ENCODE data around the gene CYSLTR1. TPM values are rescaled to one million over a fixed set of nuclear protein-coding genes. Genes with fewer than 3 reads are reported as not detected.

The CYSLTR1 gene
- total RNA-seq, 1 experiment from 2014 or later, result not detected

DNA sequence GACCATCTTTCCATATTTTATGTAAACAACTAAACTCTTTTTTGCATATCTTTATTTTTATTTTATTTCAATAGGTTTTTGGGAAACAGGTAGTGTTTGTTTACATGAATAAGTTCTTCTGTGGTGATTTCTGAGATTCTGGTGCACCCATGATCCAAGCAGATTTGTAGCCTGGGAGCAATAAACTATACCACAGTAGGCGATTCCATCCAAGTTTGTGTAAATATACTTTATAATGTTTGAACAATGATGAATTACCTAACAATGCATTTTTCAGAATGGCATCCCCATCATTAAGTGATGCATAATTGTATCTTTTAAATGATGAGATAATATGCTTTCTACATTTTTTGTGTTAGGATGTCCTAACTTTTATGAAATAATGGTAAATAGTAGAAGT, 39.2 kb upstream of the CYSLTR1 start:
- Mint-ChIP-seq H3K36me3 (ENCODE audit: insufficient read depth, unreplicated experiment) (no peaks in the 10 kb centered on the region), H3K27ac (ENCODE audit: unreplicated experiment) (no peak overlapping the region), H3K4me3 (ENCODE audit: unreplicated experiment) (no peak overlapping the region), H3K27me3 (ENCODE audit: insufficient read depth, unreplicated experiment) (no peaks in the 10 kb centered on the region), H3K9me3 (ENCODE audit: unreplicated experiment) (no peaks in the 10 kb centered on the region), H3K4me1 (ENCODE audit: low read depth, unreplicated experiment) (no peaks in the 10 kb centered on the region)
- no TSS peak for BruUV-seq (replicated peaks)
- intact Hi-C loops (cut with micrococcal nuclease; ENCODE audit: unreplicated experiment), result no loop called here
- no peaks in the 10 kb centered on the region for H3K4me1 ChIP-seq
- DNase-seq, result no peak
- H3K27me3 ChIP-seq (replicated peaks; ENCODE audit: control insufficient read depth, insufficient read depth, low read length), result no peaks in the 10 kb centered on the region
- H3K4me3 ChIP-seq (ENCODE audit: low read depth, low read length), result no peak overlapping the region
- no peaks in the 10 kb centered on the region for H3K9me3 ChIP-seq
- ChIA-PET POLR2A (no interaction called here), CTCF (no interaction called here)
- no peaks in the 10 kb centered on the region for H3K36me3 ChIP-seq (ENCODE audit: control insufficient read depth, insufficient read depth, low read length)
- TF ChIP-seq CTCF (IDR thresholded peaks at IDR 0.05; ENCODE audit: insufficient read depth in 1 of 2, low read depth in 1 of 2, low read length in 1 of 2, severe bottlenecking in 1 of 2, unreplicated experiment in 1 of 2), result no peak

- Mint-ChIP-seq H3K4me3 (ENCODE audit: unreplicated experiment) (no peak overlapping the region), H3K27ac (ENCODE audit: unreplicated experiment) (no peak overlapping the region), H3K36me3 (ENCODE audit: insufficient read depth, unreplicated experiment) (no peaks in the 10 kb centered on the region), H3K27me3 (ENCODE audit: insufficient read depth, unreplicated experiment) (no peaks in the 10 kb centered on the region), H3K9me3 (ENCODE audit: unreplicated experiment) (no peaks in the 10 kb centered on the region), H3K4me1 (ENCODE audit: low read depth, unreplicated experiment) (no peaks in the 10 kb centered on the region)
- no peak for TF ChIP-seq CTCF (IDR thresholded peaks at IDR 0.05; ENCODE audit: insufficient read depth in 1 of 2, low read depth in 1 of 2, low read length in 1 of 2, severe bottlenecking in 1 of 2, unreplicated experiment in 1 of 2)
- CTCF ChIA-PET, result no interaction called here
- no TSS peak for BruUV-seq (replicated peaks)
- Histone ChIP-seq H3K36me3 (ENCODE audit: control insufficient read depth, insufficient read depth, low read length) (no peaks in the 10 kb centered on the region), H3K4me1 (no peaks in the 10 kb centered on the region), H3K27me3 (replicated peaks; ENCODE audit: control insufficient read depth, insufficient read depth, low read length) (no peaks in the 10 kb centered on the region), H3K4me3 (ENCODE audit: low read depth, low read length) (no peak overlapping the region), H3K9me3 (no peaks in the 10 kb centered on the region)
- POLR2A ChIA-PET, result no interaction called here
- intact Hi-C loops (cut with micrococcal nuclease; ENCODE audit: unreplicated experiment), result no loop called here
- no peak for DNase-seq
Observed at GRCh38 chrX:78357342-78358055, 30.1 kb upstream of the CYSLTR1 start.

- no TSS peak for BruUV-seq (replicated peaks)
- intact Hi-C loops (cut with micrococcal nuclease; ENCODE audit: unreplicated experiment), result no loop called here
Observed at GRCh38 chrX:78333521-78333920, 6.1 kb upstream of the CYSLTR1 start.

More at GRCh38 chrX:78333521-78333920, 6.1 kb upstream of the CYSLTR1 start:
- H3K4me1 Mint-ChIP-seq (ENCODE audit: low read depth, unreplicated experiment), result no peaks in the 10 kb centered on the region
- H3K27me3 Mint-ChIP-seq (ENCODE audit: insufficient read depth, unreplicated experiment), result peaks cover 2% of the 10 kb centered on the region
- no peak overlapping the region for H3K4me3 ChIP-seq (ENCODE audit: low read depth, low read length)
- TF ChIP-seq CTCF (IDR thresholded peaks at IDR 0.05; ENCODE audit: insufficient read depth in 1 of 2, low read depth in 1 of 2, low read length in 1 of 2, severe bottlenecking in 1 of 2, unreplicated experiment in 1 of 2), result no peak
- CTCF ChIA-PET, result interaction anchor here (0.6 kb wide), 1 partner anchor 49 kb away, joined by 5 read pairs; no protein-coding TSS in a partner anchor
- H3K36me3 Mint-ChIP-seq (ENCODE audit: insufficient read depth, unreplicated experiment), result no peaks in the 10 kb centered on the region
- H3K27ac Mint-ChIP-seq (ENCODE audit: unreplicated experiment), result no peak overlapping the region
- H3K4me1 ChIP-seq, result no peaks in the 10 kb centered on the region
- POLR2A ChIA-PET, result no interaction called here
- H3K27me3 ChIP-seq (replicated peaks; ENCODE audit: control insufficient read depth, insufficient read depth, low read length), result no peaks in the 10 kb centered on the region
- H3K9me3 ChIP-seq, result no peaks in the 10 kb centered on the region
- no peaks in the 10 kb centered on the region for H3K36me3 ChIP-seq (ENCODE audit: control insufficient read depth, insufficient read depth, low read length)
- H3K4me3 Mint-ChIP-seq (ENCODE audit: unreplicated experiment), result no peak overlapping the region
- H3K9me3 Mint-ChIP-seq (ENCODE audit: unreplicated experiment), result no peaks in the 10 kb centered on the region
- no peak for DNase-seq
